ENCODE measurements around the gene MAST2. TPM values are rescaled to one million over a fixed set of nuclear protein-coding genes. Genes with fewer than 3 reads are reported as not detected.

Gene MAST2
- total RNA-seq, 3 donors from 2014 or later: 28.0 to 34.4 (median 31.6) TPM

DNA sequence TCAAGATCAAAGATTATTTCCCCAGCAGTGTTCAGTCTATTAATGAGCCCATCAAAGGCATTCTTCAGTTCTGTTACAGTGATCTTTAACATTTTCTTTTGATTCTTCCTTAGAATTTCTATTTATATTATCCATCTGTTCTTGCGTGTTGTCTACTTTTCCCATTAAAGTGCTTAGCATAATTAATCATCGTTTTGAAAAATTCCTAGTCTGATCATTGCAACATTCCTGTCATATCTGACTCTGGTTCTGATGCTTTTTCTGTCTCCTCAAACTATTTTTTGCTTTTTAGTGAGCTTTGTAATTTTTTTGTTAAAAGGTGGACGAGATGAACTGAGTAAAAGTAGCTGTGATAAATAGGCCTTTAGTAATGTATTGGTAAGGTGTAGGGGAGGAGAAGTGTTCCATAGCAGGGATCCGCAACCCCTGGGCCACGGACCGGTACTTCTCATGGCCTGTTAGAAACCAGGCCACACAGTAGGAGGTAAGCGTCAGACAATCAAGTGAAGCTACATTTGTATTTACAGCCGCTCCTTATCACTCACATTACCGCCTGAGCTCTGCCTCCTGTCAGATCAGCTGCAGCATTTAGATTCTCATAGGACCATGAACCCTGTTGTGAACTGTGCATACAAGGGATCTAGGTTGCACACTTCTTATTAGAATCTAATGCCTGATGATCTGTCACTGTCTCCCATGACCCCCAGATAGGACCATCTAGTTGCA, 165.7 kb downstream of the MAST2 start:
- Histone ChIP-seq H3K9me3 (no peaks in the 10 kb centered on the region), H3K27me3 (no peaks in the 10 kb centered on the region), H3K4me3 (no peak overlapping the region), H3K36me3 (no peaks in the 10 kb centered on the region), H3K4me1 (no peaks in the 10 kb centered on the region), H3K27ac (no peak overlapping the region)
- no peak for DNase-seq (ENCODE audit: low spot score in 2 of 2)
- no peak for TF ChIP-seq POLR2A (IDR thresholded peaks at IDR 0.05)
- TF ChIP-seq, protein P1, sequence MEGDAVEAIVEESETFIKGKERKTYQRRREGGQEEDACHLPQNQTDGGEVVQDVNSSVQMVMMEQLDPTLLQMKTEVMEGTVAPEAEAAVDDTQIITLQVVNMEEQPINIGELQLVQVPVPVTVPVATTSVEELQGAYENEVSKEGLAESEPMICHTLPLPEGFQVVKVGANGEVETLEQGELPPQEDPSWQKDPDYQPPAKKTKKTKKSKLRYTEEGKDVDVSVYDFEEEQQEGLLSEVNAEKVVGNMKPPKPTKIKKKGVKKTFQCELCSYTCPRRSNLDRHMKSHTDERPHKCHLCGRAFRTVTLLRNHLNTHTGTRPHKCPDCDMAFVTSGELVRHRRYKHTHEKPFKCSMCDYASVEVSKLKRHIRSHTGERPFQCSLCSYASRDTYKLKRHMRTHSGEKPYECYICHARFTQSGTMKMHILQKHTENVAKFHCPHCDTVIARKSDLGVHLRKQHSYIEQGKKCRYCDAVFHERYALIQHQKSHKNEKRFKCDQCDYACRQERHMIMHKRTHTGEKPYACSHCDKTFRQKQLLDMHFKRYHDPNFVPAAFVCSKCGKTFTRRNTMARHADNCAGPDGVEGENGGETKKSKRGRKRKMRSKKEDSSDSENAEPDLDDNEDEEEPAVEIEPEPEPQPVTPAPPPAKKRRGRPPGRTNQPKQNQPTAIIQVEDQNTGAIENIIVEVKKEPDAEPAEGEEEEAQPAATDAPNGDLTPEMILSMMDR (IDR thresholded peaks at IDR 0.05): no peak
- TF ChIP-seq POLR2AphosphoS5 (IDR thresholded peaks at IDR 0.05): no peak
- intact Hi-C loops (cut with DNase I; ENCODE audit: low total_unique reads): no loop called here

GRCh38 chr1:45969866-45970265, 166.5 kb downstream of the MAST2 start:
- H3K27ac ChIP-seq: no peak overlapping the region
- H3K4me3 ChIP-seq: no peak overlapping the region
- TF ChIP-seq, protein P1 (IDR thresholded peaks at IDR 0.05): no peak
- TF ChIP-seq POLR2AphosphoS5 (IDR thresholded peaks at IDR 0.05) (no peak), POLR2A (IDR thresholded peaks at IDR 0.05) (no peak)
- no peaks in the 10 kb centered on the region for H3K9me3 ChIP-seq
- intact Hi-C loops (cut with DNase I; ENCODE audit: low total_unique reads): no loop called here
- DNase-seq (ENCODE audit: low spot score in 2 of 2): no peak
- no peaks in the 10 kb centered on the region for H3K4me1 ChIP-seq
- no peaks in the 10 kb centered on the region for H3K36me3 ChIP-seq
- H3K27me3 ChIP-seq: no peaks in the 10 kb centered on the region

DNA sequence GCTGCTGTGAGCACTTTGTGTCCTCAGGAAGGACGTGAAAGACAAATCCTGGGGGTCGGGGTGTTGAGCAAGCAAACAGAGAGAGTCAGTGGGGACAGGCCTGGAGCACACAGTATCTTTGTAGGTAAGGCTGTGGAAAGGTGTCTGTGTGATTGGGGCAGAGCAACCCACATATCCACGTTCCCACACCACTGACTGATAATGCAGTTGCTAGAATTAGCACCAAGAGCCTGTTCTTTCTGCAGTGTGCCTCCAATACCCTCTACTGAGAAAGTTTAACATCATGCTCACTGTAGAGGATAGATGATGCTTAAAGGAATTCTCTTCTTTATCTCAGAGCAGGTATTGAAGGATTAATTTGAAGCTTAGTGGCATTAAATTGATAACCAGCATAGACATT, 167.9 kb downstream of the MAST2 start:
- TF ChIP-seq, protein P1 (IDR thresholded peaks at IDR 0.05): no peak
- TF ChIP-seq POLR2AphosphoS5 (IDR thresholded peaks at IDR 0.05) (no peak), POLR2A (IDR thresholded peaks at IDR 0.05) (no peak)
- Histone ChIP-seq H3K4me1 (no peaks in the 10 kb centered on the region), H3K9me3 (no peaks in the 10 kb centered on the region), H3K4me3 (no peak overlapping the region), H3K27ac (no peak overlapping the region), H3K36me3 (no peaks in the 10 kb centered on the region), H3K27me3 (no peaks in the 10 kb centered on the region)
- intact Hi-C loops (cut with DNase I; ENCODE audit: low total_unique reads): no loop called here
- no peak for DNase-seq (ENCODE audit: low spot score in 2 of 2)

DNA sequence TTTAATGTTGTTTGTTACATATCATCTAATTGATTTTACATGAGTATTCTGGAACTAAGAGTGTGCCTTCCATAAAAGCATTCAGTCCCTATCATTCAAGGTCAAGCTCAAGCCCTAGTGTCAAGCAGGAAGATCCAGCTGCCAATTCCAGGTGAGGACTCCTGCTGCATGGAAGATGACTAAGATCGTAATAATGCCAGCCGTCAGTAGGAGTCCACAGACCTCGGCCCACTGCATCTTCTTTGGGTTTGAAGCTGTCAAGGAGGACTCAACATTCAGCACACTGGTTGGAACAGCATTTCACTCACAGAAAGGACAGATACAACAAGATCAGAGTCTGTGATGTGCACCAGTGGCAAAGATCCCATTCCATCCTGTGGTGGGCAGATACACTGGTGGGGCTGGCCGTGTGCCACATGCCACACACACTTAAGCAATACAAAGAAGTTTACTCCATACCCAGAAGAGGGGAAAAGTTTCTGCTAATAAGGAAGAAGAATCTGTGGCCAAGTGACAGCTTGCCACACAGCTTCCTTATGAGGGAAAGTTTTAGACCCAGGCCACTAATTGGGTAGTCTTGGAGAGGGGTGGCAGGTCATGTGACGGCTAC, 168.6 kb downstream of the MAST2 start:
- intact Hi-C loops (cut with DNase I; ENCODE audit: low total_unique reads): no loop called here
- Histone ChIP-seq H3K36me3 (no peaks in the 10 kb centered on the region), H3K27me3 (no peaks in the 10 kb centered on the region), H3K9me3 (no peaks in the 10 kb centered on the region), H3K27ac (no peak overlapping the region), H3K4me3 (no peak overlapping the region), H3K4me1 (no peaks in the 10 kb centered on the region)
- no peak for DNase-seq (ENCODE audit: low spot score in 2 of 2)
- no peak for TF ChIP-seq POLR2A (IDR thresholded peaks at IDR 0.05)
- TF ChIP-seq, protein P1 (IDR thresholded peaks at IDR 0.05): no peak
- no peak for TF ChIP-seq POLR2AphosphoS5 (IDR thresholded peaks at IDR 0.05)

DNA sequence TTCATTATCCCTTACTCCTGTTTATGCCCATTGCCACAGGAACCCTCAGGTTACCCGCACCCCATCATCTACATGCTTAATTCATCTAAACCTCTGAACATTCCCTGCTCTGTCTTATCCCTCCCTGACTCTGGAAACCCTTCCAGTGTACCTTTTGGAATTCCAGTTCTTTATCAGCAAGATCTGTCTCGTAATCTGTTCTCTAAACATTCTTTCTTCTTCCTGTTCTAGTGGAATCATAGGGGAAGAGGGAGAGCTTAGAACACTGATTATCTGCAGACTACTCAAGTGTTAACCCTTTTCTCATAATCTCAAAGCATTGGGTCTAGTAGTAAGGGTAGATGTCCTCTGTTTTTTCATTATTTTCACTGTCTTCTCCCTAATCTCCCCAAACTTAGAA, 169.2 kb downstream of the MAST2 start:
- H3K4me3 ChIP-seq: no peak overlapping the region
- intact Hi-C loops (cut with DNase I; ENCODE audit: low total_unique reads): no loop called here
- H3K9me3 ChIP-seq: no peaks in the 10 kb centered on the region
- no peak overlapping the region for H3K27ac ChIP-seq
- no peaks in the 10 kb centered on the region for H3K36me3 ChIP-seq
- H3K4me1 ChIP-seq: no peaks in the 10 kb centered on the region
- TF ChIP-seq POLR2AphosphoS5 (IDR thresholded peaks at IDR 0.05) (no peak), POLR2A (IDR thresholded peaks at IDR 0.05) (no peak)
- TF ChIP-seq, protein P1 (IDR thresholded peaks at IDR 0.05): no peak
- H3K27me3 ChIP-seq: no peaks in the 10 kb centered on the region
- no peak for DNase-seq (ENCODE audit: low spot score in 2 of 2)

Data from breast epithelium (tissue), 4 donors.